MM.1S (cell line): ENCODE results near the gene DRC7.

ENCODE experiments used
- EZH2phosphoT487 ChIP-seq: fragments of 300-600 bp; sonication (generic); IDR thresholded peaks from 2 replicates; pipeline ENCODE4 v1.6.1; 2018; ENCODE audit warnings: antibody characterized with exemption, low read length
- TF ChIP-seq, protein P1 (sequence below): fragments of 300-600 bp; sonication (generic); IDR thresholded peaks from 2 replicates; pipeline ENCODE4 v1.5.1; 2016; ENCODE audit warnings: antibody characterized with exemption, low read length, mixed read lengths

DNA sequence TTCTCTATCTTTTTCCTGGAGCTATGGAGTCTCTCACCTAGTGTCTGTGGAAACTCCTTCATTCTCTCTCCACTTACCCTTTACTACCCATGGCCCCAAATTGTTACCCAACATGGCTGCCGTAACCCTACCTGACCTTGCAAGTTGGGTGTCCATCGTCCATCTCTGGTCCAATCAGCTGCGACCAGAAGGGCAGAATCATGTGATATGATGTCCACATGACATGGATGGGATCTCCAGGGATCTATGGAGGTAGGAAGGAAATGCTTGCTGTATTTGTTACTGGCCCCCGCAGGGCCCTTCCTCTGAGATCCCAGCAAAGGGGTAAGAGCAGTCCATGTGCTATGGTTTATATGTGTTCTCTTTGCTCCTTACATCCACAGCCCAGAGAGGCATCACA, 8.0 kb upstream of the DRC7 start:
- TF ChIP-seq EZH2phosphoT487: no peak
- TF ChIP-seq, protein P1, sequence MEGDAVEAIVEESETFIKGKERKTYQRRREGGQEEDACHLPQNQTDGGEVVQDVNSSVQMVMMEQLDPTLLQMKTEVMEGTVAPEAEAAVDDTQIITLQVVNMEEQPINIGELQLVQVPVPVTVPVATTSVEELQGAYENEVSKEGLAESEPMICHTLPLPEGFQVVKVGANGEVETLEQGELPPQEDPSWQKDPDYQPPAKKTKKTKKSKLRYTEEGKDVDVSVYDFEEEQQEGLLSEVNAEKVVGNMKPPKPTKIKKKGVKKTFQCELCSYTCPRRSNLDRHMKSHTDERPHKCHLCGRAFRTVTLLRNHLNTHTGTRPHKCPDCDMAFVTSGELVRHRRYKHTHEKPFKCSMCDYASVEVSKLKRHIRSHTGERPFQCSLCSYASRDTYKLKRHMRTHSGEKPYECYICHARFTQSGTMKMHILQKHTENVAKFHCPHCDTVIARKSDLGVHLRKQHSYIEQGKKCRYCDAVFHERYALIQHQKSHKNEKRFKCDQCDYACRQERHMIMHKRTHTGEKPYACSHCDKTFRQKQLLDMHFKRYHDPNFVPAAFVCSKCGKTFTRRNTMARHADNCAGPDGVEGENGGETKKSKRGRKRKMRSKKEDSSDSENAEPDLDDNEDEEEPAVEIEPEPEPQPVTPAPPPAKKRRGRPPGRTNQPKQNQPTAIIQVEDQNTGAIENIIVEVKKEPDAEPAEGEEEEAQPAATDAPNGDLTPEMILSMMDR: no peak
